Thyroid gland (tissue), 4 donors: ENCODE measurements around the gene LZTS2. TPM values are rescaled to one million over a fixed set of nuclear protein-coding genes. Genes with fewer than 3 reads are reported as not detected.

Source experiments
- DNase-seq, 2 donors: peaks; one replicate each; pipeline ENCODE4 v3.0.0-alpha.2; 2019
- H3K27ac ChIP-seq, 3 donors: fragments of 200-600 bp; sonication (generic); 1 replicate in 2 of 3; 2 replicates in 1 of 3; pipeline ENCODE4 v1.5.1; 2016 to 2019; ENCODE audit warnings: mild to moderate bottlenecking in 1 of 3, moderate library complexity in 1 of 3
- H3K27me3 ChIP-seq: fragments of 200-600 bp; sonication (generic); one replicate; pipeline ENCODE4 v1.5.1; 2019
- H3K36me3 ChIP-seq, 2 donors: fragments of 200-600 bp; sonication (generic); one replicate each; pipeline ENCODE4 v1.5.1; 2016 to 2019
- H3K4me1 ChIP-seq, 2 donors: fragments of 200-600 bp; sonication (generic); one replicate each; pipeline ENCODE4 v1.5.1; 2017 to 2019
- H3K4me3 ChIP-seq, 3 donors: fragments of 200-600 bp; sonication (generic); replicated peaks in 1 of 3; 1 replicate in 2 of 3; 2 replicates in 1 of 3; pipeline ENCODE4 v1.5.1; 2016; ENCODE audit warnings: mild to moderate bottlenecking in 1 of 3
- H3K9me3 ChIP-seq: fragments of 200-600 bp; sonication (generic); one replicate; pipeline ENCODE4 v1.5.1; 2017
- POLR2A ChIP-seq, 2 donors: fragments of 450-650 bp; IDR thresholded peaks; one replicate each; pipeline ENCODE4 v1.6.1; 2017; ENCODE audit warnings: antibody characterized with exemption in 2 of 2, mild to moderate bottlenecking in 2 of 2, moderate library complexity in 1 of 2
- WGBS, 2 donors: methylation state at CpG; one replicate each; pipeline ENCODE4 v1.1.5; 2017; 5-methylcytosine and 5-hydroxymethylcytosine counted together
- intact Hi-C: fragments of 100-400 bp; cut with DNase I; formaldehyde crosslinking; loops from one replicate; pipeline ENCODE4 v1.15.1; 2023
- total RNA-seq, 4 donors: library from RNA; depleted of rRNA; stranded (reverse); fragments of >200 nt; gene quantifications; one replicate each; pipeline ENCODE4 v1.2.3, GENCODE V29; 2016
- TF ChIP-seq, protein P1 (sequence below), 6 experiments: fragments of 200-600 bp in 3 of 6; fragments of 450-650 bp in 3 of 6; sonication (generic) in 3 of 6; IDR thresholded peaks; one replicate each; pipeline ENCODE4 v1.5.1; 2016 to 2019; ENCODE audit warnings: antibody characterized with exemption in 6 of 6, mild to moderate bottlenecking in 2 of 6, inconsistent platforms in 1 of 6, moderate library complexity in 1 of 6

LZTS2 gene
- total RNA-seq, 4 donors from 2014 or later = 75.4 to 107 (median 88.1) TPM

DNA sequence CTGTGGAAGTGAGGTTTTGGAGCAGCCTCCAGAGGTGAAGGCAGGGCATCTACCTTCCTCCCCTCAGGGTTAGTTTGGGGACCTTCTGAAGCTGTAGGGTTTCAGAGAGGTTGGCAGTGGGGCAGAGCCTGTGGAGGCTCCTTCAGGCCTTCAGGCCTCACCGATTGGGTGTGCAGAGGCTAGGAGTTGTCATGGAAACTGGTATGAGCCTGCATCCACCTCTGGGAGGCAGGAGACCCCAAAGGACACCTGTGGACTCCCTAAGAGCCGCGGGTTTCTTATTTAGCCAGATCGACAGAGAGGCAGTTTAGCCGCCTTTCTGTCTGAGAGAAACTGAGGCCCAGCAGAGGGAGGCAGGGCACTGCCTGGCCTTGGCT lies 2.0 kb downstream of the LZTS2 start:
- Histone ChIP-seq H3K36me3 (peaks cover 28% of the 10 kb centered on the region in 2 donors), H3K9me3 (no peaks in the 10 kb centered on the region), H3K27ac (peak overlapping the region; percentile 50 to 99 (median 99)), H3K4me3 (peak overlapping the region in 1 of 3 donors; percentile 2), H3K4me1 (peaks cover 23 to 34% of the 10 kb centered on the region in 2 donors), H3K27me3 (no peaks in the 10 kb centered on the region)
- intact Hi-C loops = no loop called here
- DNase-seq = no peak
- 54 to 64% methylated on average over 2 to 4 of the region's 5 CpGs for WGBS, 2 donors
- TF ChIP-seq POLR2A (IDR thresholded peaks at IDR 0.05) = no peak
- TF ChIP-seq, protein P1, sequence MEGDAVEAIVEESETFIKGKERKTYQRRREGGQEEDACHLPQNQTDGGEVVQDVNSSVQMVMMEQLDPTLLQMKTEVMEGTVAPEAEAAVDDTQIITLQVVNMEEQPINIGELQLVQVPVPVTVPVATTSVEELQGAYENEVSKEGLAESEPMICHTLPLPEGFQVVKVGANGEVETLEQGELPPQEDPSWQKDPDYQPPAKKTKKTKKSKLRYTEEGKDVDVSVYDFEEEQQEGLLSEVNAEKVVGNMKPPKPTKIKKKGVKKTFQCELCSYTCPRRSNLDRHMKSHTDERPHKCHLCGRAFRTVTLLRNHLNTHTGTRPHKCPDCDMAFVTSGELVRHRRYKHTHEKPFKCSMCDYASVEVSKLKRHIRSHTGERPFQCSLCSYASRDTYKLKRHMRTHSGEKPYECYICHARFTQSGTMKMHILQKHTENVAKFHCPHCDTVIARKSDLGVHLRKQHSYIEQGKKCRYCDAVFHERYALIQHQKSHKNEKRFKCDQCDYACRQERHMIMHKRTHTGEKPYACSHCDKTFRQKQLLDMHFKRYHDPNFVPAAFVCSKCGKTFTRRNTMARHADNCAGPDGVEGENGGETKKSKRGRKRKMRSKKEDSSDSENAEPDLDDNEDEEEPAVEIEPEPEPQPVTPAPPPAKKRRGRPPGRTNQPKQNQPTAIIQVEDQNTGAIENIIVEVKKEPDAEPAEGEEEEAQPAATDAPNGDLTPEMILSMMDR (IDR thresholded peaks at IDR 0.05) = no peak

DNA sequence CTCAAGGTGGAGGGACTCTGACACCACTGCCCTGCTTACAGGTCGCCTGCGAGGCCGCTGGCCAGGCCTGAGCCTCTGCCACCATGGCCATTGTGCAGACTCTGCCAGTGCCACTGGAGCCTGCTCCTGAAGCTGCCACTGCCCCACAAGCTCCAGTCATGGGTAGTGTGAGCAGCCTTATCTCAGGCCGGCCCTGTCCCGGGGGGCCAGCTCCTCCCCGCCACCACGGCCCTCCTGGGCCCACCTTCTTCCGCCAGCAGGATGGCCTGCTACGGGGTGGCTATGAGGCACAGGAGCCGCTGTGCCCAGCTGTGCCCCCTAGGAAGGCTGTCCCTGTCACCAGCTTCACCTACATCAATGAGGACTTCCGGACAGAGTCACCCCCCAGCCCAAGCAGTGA lies 2.8 kb downstream of the LZTS2 start:
- peaks cover 23 to 30% of the 10 kb centered on the region in 2 donors for H3K4me1 ChIP-seq
- no peaks in the 10 kb centered on the region for H3K27me3 ChIP-seq
- intact Hi-C loops = no loop called here
- TF ChIP-seq, protein P1 (IDR thresholded peaks at IDR 0.05) = no peak
- TF ChIP-seq POLR2A (IDR thresholded peaks at IDR 0.05) = no peak
- H3K9me3 ChIP-seq = no peaks in the 10 kb centered on the region
- 68 to 95% methylated on average over 4 to 10 of the region's 11 CpGs for WGBS, 2 donors
- no peak for DNase-seq
- no peak overlapping the region for H3K4me3 ChIP-seq
- H3K36me3 ChIP-seq = peaks cover 35 to 36% of the 10 kb centered on the region in 2 donors
- H3K27ac ChIP-seq = peak overlapping the region in 2 of 3 donors; percentile 99

DNA sequence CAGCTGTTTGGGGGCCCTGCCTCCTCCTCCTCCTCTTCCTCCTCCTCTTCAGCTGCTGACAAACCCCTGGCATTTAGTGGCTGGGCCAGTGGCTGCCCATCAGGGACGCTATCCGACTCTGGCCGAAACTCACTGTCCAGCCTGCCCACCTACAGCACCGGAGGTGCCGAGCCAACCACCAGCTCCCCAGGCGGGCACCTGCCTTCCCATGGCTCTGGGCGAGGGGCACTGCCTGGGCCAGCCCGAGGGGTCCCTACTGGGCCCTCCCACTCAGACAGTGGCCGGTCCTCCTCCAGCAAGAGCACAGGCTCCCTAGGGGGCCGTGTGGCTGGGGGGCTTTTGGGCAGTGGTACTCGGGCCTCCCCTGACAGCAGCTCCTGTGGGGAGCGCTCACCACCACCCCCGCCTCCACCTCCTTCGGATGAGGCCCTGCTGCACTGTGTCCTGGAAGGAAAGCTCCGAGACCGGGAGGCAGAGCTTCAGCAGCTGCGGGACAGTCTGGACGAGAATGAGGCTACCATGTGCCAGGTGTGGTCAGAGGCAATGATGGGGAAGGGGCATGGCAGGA lies 4.1 kb downstream of the LZTS2 start:
- intact Hi-C loops = no loop called here
- no peaks in the 10 kb centered on the region for H3K9me3 ChIP-seq
- TF ChIP-seq POLR2A (IDR thresholded peaks at IDR 0.05) = no peak
- TF ChIP-seq, protein P1 (IDR thresholded peaks at IDR 0.05) = no peak
- H3K4me3 ChIP-seq = no peak overlapping the region
- WGBS, 2 donors = 94% methylated on average over 14 to 15 of the region's 18 CpGs
- no peak overlapping the region for H3K27ac ChIP-seq
- peaks cover 20 to 27% of the 10 kb centered on the region in 2 donors for H3K4me1 ChIP-seq
- H3K27me3 ChIP-seq = no peaks in the 10 kb centered on the region
- DNase-seq = no peak
- H3K36me3 ChIP-seq = peaks cover 35 to 36% of the 10 kb centered on the region in 2 donors

DNA sequence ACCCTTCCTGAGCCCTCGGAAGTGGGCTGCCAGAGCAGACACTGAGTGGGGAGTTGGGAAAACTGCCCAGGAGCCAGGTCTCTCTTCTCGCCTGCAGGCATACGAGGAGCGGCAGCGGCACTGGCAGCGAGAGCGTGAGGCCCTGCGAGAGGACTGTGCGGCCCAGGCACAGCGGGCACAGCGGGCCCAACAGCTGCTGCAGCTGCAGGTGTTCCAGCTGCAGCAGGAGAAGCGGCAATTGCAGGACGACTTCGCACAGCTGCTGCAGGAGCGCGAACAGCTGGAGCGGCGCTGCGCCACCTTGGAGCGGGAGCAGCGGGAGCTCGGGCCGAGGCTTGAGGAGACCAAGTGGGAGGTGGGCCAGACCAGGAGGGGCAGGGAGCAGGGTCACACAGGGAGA lies 5.8 kb downstream of the LZTS2 start:
- Histone ChIP-seq H3K36me3 (peaks cover 35 to 36% of the 10 kb centered on the region in 2 donors), H3K9me3 (no peaks in the 10 kb centered on the region), H3K4me3 (no peak overlapping the region), H3K27me3 (no peaks in the 10 kb centered on the region), H3K27ac (no peak overlapping the region), H3K4me1 (peaks cover 16 to 24% of the 10 kb centered on the region in 2 donors)
- intact Hi-C loops = no loop called here
- WGBS, 2 donors = 81 to 91% methylated on average over 23 of the region's 23 CpGs
- DNase-seq = no peak
- no peak for TF ChIP-seq POLR2A (IDR thresholded peaks at IDR 0.05)
- TF ChIP-seq, protein P1 (IDR thresholded peaks at IDR 0.05) = no peak

DNA sequence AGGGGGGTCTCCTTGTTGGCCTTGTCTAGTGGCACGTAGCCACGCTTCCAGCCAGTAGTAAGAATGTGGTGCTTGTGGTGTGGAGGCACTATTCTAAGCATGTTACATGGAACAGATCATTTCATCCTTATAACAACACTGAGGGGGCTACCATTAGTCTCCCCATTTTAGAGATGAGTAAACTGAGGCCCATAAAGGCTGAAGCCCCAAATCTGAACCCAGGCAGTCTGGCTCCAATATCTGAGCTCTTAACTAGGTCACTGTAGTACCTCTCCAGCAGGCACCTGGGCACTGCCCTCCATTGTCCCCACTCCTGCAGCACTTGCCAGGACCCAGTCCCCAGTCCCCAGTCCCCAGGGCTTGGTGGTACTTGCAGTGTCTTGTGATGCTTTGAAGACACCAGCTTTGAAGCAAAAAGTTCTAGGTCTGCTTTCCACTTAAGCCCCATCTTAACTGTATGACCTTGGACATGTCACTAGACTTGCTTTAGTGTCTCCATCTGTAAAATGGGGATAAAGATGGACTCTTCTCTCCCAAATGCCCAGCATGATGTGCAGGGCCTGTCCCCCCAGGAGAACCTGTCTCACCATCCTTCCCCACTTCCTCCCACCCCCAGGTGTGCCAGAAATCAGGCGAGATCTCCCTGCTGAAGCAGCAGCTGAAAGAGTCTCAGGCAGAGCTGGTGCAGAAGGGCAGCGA lies 6.4 kb downstream of the LZTS2 start:
- intact Hi-C loops = no loop called here
- no peak overlapping the region for H3K27ac ChIP-seq
- TF ChIP-seq POLR2A (IDR thresholded peaks at IDR 0.05) = no peak
- TF ChIP-seq, protein P1 (IDR thresholded peaks at IDR 0.05) = no peak
- no peaks in the 10 kb centered on the region for H3K27me3 ChIP-seq
- DNase-seq = no peak
- H3K36me3 ChIP-seq = peaks cover 35 to 36% of the 10 kb centered on the region in 2 donors
- WGBS, 2 donors = 95 to 97% methylated on average over 4 of the region's 4 CpGs
- H3K4me3 ChIP-seq = no peak overlapping the region
- no peaks in the 10 kb centered on the region for H3K9me3 ChIP-seq
- H3K4me1 ChIP-seq = peaks cover 9 to 18% of the 10 kb centered on the region in 2 donors
